ENCODE data around the gene CNBD2. TPM values are rescaled to one million over a fixed set of nuclear protein-coding genes. Genes with fewer than 3 reads are reported as not detected.
A peak's percentile ranks its signal among the peaks of the same experiment; 100 is the strongest.

The CNBD2 gene
- total RNA-seq, 4 donors from 2014 or later = 0.90 to 13.2 (median 12.9) TPM; not detected in 1

DNA sequence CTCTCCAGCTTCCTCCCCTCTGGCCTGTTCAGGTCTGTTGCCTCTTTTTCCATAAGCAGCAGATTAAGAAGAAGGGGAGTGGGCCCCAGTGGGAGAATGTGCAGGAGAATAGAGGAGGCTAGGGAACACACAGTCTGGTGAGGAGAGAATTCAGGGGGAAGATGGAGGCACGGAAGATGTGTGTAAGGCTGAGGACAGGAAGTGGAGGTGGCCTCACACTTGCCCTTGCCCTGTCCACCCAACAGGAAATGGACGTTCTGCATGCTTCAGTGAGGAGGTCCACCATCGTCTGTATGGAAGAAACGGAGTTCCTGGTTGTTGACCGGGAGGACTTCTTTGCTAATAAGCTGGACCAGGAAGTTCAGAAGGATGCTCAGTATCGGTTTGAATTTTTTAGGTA, 16.0 kb downstream of the CNBD2 start:
- DNase-seq (ENCODE audit: low spot score in 2 of 2) = no peak
- H3K9me3 ChIP-seq = no peaks in the 10 kb centered on the region
- 60 to 62% methylated on average over 6 of the region's 6 CpGs for WGBS, 2 donors
- no peaks in the 10 kb centered on the region for H3K27me3 ChIP-seq
- H3K36me3 ChIP-seq = no peaks in the 10 kb centered on the region
- no peak overlapping the region for H3K27ac ChIP-seq
- no peak overlapping the region for H3K4me3 ChIP-seq
- H3K4me1 ChIP-seq = no peaks in the 10 kb centered on the region
- TF ChIP-seq EP300 (IDR thresholded peaks at IDR 0.05) = no peak
- no peak for TF ChIP-seq POLR2A (IDR thresholded peaks at IDR 0.05)
- TF ChIP-seq CTCF (IDR thresholded peaks at IDR 0.05) = no peak

DNA sequence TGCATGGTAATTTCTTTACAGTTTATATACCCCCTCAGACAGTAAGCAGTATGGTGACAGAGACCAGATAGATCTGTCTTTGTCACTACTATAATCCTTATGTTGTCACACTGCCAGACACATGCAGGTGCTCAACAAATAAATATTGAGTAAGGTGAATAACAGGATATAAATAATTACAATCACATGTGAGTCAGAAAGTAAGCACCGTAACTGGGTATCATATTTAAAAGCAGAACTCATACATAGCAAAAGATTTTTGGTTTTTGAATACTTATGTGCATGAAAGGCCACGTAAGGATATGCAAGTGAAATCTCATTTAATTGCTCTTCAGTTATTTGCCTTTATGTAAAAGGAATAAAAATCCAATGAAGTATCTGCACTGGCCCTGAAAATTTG, 17.4 kb downstream of the CNBD2 start:
- 82 to 86% methylated on average over 2 of the region's 2 CpGs for WGBS, 2 donors
- H3K36me3 ChIP-seq = no peaks in the 10 kb centered on the region
- H3K4me1 ChIP-seq = no peaks in the 10 kb centered on the region
- DNase-seq (ENCODE audit: low spot score in 2 of 2) = no peak
- no peak overlapping the region for H3K27ac ChIP-seq
- no peak for TF ChIP-seq CTCF (IDR thresholded peaks at IDR 0.05)
- no peak for TF ChIP-seq POLR2A (IDR thresholded peaks at IDR 0.05)
- TF ChIP-seq EP300 (IDR thresholded peaks at IDR 0.05) = no peak
- H3K9me3 ChIP-seq = no peaks in the 10 kb centered on the region
- no peak overlapping the region for H3K4me3 ChIP-seq
- no peaks in the 10 kb centered on the region for H3K27me3 ChIP-seq

DNA sequence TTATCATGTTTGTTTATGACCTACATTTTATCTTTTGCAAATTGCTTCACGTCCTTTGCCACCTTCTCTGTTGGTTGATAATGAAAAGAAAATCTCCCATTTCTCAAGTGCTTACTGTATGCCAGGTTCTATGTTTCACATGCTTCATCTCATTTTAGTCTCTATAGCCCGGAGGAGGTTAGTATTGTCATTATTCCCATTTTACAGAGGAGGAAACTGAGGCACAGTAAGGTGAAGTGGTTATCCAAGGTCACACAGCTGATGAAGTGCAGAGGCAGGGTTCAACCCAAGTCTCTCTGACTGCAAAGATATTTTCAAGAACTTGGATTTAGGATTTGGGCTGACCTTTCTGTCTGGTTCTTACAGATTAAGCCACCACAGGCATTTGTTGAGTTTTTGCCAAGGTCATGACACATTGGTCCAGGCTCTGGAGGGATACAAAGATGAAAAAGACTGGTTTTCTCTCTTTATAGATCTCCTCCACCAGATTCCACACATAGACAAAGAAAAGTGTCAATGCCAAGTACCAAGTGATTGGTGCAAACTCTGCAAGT, 20.6 kb downstream of the CNBD2 start:
- H3K27ac ChIP-seq = no peak overlapping the region
- no peak overlapping the region for H3K4me3 ChIP-seq
- H3K27me3 ChIP-seq = no peaks in the 10 kb centered on the region
- H3K9me3 ChIP-seq = no peaks in the 10 kb centered on the region
- TF ChIP-seq CTCF (IDR thresholded peaks at IDR 0.05) (no peak), EP300 (IDR thresholded peaks at IDR 0.05) (no peak), POLR2A (IDR thresholded peaks at IDR 0.05) (no peak)
- WGBS, 2 donors = 88 to 93% methylated on average over 2 of the region's 2 CpGs
- DNase-seq (ENCODE audit: low spot score in 2 of 2) = no peak
- H3K4me1 ChIP-seq = peaks cover 0 to 7% (median 1%) of the 10 kb centered on the region in 4 donors
- H3K36me3 ChIP-seq = no peaks in the 10 kb centered on the region

DNA sequence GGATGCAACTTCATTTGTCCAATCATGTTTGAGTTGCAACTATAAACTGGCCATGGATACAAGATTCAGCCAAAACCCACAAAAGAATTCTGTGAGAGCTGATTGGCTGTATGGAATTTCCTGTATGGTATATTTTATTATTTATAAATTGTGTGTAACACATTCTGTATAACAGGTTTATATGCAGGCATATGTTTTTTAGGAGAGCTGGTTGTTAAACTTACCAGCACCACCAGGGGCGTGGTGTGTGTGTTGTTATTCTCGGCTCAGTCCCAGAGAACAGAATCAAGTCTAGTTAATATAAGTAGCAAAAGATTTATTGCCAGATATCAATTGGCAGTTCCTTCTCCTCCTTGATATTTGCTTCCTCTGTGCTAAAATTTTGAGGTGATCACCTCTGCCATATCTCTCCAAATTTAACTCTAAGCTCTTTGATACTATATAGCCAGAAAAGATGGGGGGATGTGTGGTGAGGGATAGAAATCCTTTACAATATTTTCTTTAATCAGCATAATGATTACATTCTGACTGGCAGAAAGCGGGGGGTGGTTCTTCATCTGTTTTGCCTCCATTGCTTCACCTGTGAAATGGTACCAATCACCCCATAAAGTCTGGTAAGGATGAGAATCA, 22.9 kb downstream of the CNBD2 start:
- Histone ChIP-seq H3K4me1 (peaks cover 0 to 10% (median 1%) of the 10 kb centered on the region in 4 donors), H3K27me3 (no peaks in the 10 kb centered on the region), H3K9me3 (no peaks in the 10 kb centered on the region), H3K36me3 (no peaks in the 10 kb centered on the region), H3K27ac (no peak overlapping the region), H3K4me3 (no peak overlapping the region)
- TF ChIP-seq POLR2A (IDR thresholded peaks at IDR 0.05) (no peak), EP300 (IDR thresholded peaks at IDR 0.05) (no peak), CTCF (IDR thresholded peaks at IDR 0.05) (peak in 2 of 5 experiments; percentile 20 to 44)
- WGBS, 2 donors = 32 to 40% methylated on average over 3 of the region's 3 CpGs
- peak in 1 of 2 donors; percentile 18 for DNase-seq (ENCODE audit: low spot score in 2 of 2)

DNA sequence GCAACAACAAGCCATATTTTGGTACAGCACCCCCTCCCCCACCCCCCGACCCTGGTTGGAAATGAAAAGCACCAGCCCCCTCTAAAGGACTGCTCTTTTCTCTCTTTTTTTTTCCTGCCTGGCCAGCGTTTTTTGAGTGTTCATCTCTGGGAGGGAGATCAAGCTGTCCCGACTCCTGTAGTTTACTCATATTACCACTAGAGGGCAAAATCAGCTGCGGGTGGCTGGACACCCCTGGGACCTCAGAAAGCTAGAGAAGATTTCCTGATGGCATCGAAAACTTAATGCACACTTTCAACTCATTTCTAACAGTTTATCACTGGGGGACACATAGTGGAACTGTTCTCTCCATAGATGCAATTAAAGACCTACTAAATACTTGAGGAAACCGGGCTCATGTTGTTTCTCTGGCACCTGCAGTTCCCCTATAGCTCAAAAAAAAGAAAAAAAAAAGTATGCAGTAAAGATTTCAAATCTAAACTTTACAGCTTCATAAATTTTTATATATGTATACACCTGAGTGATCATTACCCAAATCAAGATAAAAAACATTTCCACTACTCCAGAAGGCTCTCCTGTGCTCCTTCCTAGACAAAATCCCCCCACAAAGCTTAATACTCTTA, 24.4 kb downstream of the CNBD2 start:
- DNase-seq (ENCODE audit: low spot score in 2 of 2) = peak in 1 of 2 donors; percentile 41
- 1 to 2% methylated on average over 6 of the region's 6 CpGs for WGBS, 2 donors
- Histone ChIP-seq H3K9me3 (no peaks in the 10 kb centered on the region), H3K36me3 (no peaks in the 10 kb centered on the region), H3K27ac (no peak overlapping the region), H3K4me3 (no peak overlapping the region), H3K27me3 (no peaks in the 10 kb centered on the region), H3K4me1 (peaks cover 0 to 10% (median 1%) of the 10 kb centered on the region in 4 donors)
- TF ChIP-seq CTCF (IDR thresholded peaks at IDR 0.05) = peak; percentile 72 to 76 (median 75)
- TF ChIP-seq EP300 (IDR thresholded peaks at IDR 0.05) = no peak
- TF ChIP-seq POLR2A (IDR thresholded peaks at IDR 0.05) = no peak
